PC-3 (cell line): ENCODE data around the gene MAPK12.

ENCODE experiments used
- CTCF ChIP-seq: fragments of 300-600 bp; sonication (generic); conservative IDR thresholded peaks from 2 replicates; pipeline ENCODE4 v1.5.1; 2017; ENCODE audit warnings: antibody characterized with exemption, low read depth, mild to moderate bottlenecking, low read length
- EZH2 ChIP-seq: fragments of 300-600 bp; sonication (generic); IDR thresholded peaks from one replicate; pipeline ENCODE4 v1.6.1; 2017; ENCODE audit warnings: antibody characterized with exemption, mild to moderate bottlenecking, low read length; ENCODE audit not compliant: unreplicated experiment
- EZH2phosphoT487 ChIP-seq: fragments of 300-600 bp; sonication (generic); IDR thresholded peaks from 2 replicates; pipeline ENCODE4 v1.6.1; 2018; ENCODE audit warnings: mild to moderate bottlenecking, antibody characterized with exemption, low read length, borderline replicate concordance

GRCh38 chr22:50229370-50229769 is 32.1 kb downstream of the MAPK12 start:
- TF ChIP-seq CTCF = no peak
- no peak for TF ChIP-seq EZH2phosphoT487
- TF ChIP-seq EZH2 = no peak
